Measurements from ENCODE around the gene LEF1. TPM values are rescaled to one million over a fixed set of nuclear protein-coding genes. Genes with fewer than 3 reads are reported as not detected.

Gene LEF1
- total RNA-seq, 1 donor, result under 0.01 TPM

GRCh38 chr4:108099838-108100237 is 68.9 kb downstream of the LEF1 start:
- H3K4me3 ChIP-seq (ENCODE audit: low read depth, low read length), result no peak overlapping the region
- no peak for TF ChIP-seq CTCF (IDR thresholded peaks at IDR 0.05; ENCODE audit: insufficient read depth, low read depth, low read length)
- no peak for DNase-seq (ENCODE audit: low read depth)

- TF ChIP-seq CTCF (IDR thresholded peaks at IDR 0.05; ENCODE audit: insufficient read depth, low read depth, low read length), result no peak
- no peak overlapping the region for H3K4me3 ChIP-seq (ENCODE audit: low read depth, low read length)
- no peak for DNase-seq (ENCODE audit: low read depth)
Measured at GRCh38 chr4:108097990-108098553, 70.7 kb downstream of the LEF1 start.

GRCh38 chr4:108094923-108095482 is 73.7 kb downstream of the LEF1 start:
- DNase-seq (ENCODE audit: low read depth), result no peak
- no peak for TF ChIP-seq CTCF (IDR thresholded peaks at IDR 0.05; ENCODE audit: insufficient read depth, low read depth, low read length)
- H3K4me3 ChIP-seq (ENCODE audit: low read depth, low read length), result no peak overlapping the region

GRCh38 chr4:108094131-108094530 is 74.6 kb downstream of the LEF1 start:
- no peak for TF ChIP-seq CTCF (IDR thresholded peaks at IDR 0.05; ENCODE audit: insufficient read depth, low read depth, low read length)
- H3K4me3 ChIP-seq (ENCODE audit: low read depth, low read length), result no peak overlapping the region
- DNase-seq (ENCODE audit: low read depth), result no peak

GRCh38 chr4:108092288-108092687 is 76.4 kb downstream of the LEF1 start:
- DNase-seq (ENCODE audit: low read depth), result peak; percentile 34
- no peak for TF ChIP-seq CTCF (IDR thresholded peaks at IDR 0.05; ENCODE audit: insufficient read depth, low read depth, low read length)

GRCh38 chr4:108087293-108087967 is 81.3 kb downstream of the LEF1 start:
- no peak for TF ChIP-seq CTCF (IDR thresholded peaks at IDR 0.05; ENCODE audit: insufficient read depth, low read depth, low read length)
- DNase-seq (ENCODE audit: low read depth), result no peak
- no peak overlapping the region for H3K4me3 ChIP-seq (ENCODE audit: low read depth, low read length)

More at GRCh38 chr4:108092288-108092687, 76.4 kb downstream of the LEF1 start:
- H3K4me3 ChIP-seq (ENCODE audit: low read depth, low read length), result no peak overlapping the region
